ENCODE results near the gene TMEM214.

TMEM214 gene

GRCh38 chr2:27083410-27084296, 50.9 kb downstream of the TMEM214 start:
- TF ChIP-seq CTCF (IDR thresholded peaks at IDR 0.05; ENCODE audit: control insufficient read depth, extremely low read depth, insufficient read depth) = no peak
- DNase-seq (ENCODE audit: low read depth) = no peak
- H3K4me3 ChIP-seq (ENCODE audit: low read depth, low read length) = no peak overlapping the region

- no peak overlapping the region for H3K4me3 ChIP-seq (ENCODE audit: low read depth, low read length)
- TF ChIP-seq CTCF (IDR thresholded peaks at IDR 0.05; ENCODE audit: control insufficient read depth, extremely low read depth, insufficient read depth) = no peak
These were observed 51.7 kb downstream of the TMEM214 start for GRCh38 chr2:27084297-27085061.

GRCh38 chr2:27085062-27085672, 52.4 kb downstream of the TMEM214 start:
- peak overlapping the region; percentile 56 for H3K4me3 ChIP-seq (ENCODE audit: low read depth, low read length)
- TF ChIP-seq CTCF (IDR thresholded peaks at IDR 0.05; ENCODE audit: control insufficient read depth, extremely low read depth, insufficient read depth) = no peak
- DNase-seq (ENCODE audit: low read depth) = no peak

More at GRCh38 chr2:27084297-27085061, 51.7 kb downstream of the TMEM214 start:
- DNase-seq (ENCODE audit: low read depth) = no peak

GRCh38 chr2:27085673-27086089, 52.9 kb downstream of the TMEM214 start:
- no peak for DNase-seq (ENCODE audit: low read depth)
- peak; percentile 34; the same call in 1 of the 2 replicates for TF ChIP-seq CTCF (IDR thresholded peaks at IDR 0.05; ENCODE audit: control insufficient read depth, extremely low read depth, insufficient read depth)
- H3K4me3 ChIP-seq (ENCODE audit: low read depth, low read length) = peak overlapping the region; percentile 56

GRCh38 chr2:27086090-27086723, 53.4 kb downstream of the TMEM214 start:
- peak overlapping the region; percentile 61 for H3K4me3 ChIP-seq (ENCODE audit: low read depth, low read length)
- peak; percentile 50 for DNase-seq (ENCODE audit: low read depth)
- TF ChIP-seq CTCF (IDR thresholded peaks at IDR 0.05; ENCODE audit: control insufficient read depth, extremely low read depth, insufficient read depth) = peak; percentile 95
